Effector memory CD4-positive, alpha-beta T cell (primary cell): ENCODE measurements around the gene MTHFR.

Experiments
- DNase-seq, 3 donors: peaks; one replicate each; pipeline ENCODE4 v3.0.0-alpha.2; 2020
- H3K27ac ChIP-seq: 2 replicates; pipeline ENCODE4 v1.7.0; 2013; ENCODE audit warnings: mild to moderate bottlenecking, low read length, moderate library complexity; ENCODE audit not compliant: insufficient read depth, poor library complexity, severe bottlenecking
- H3K27me3 ChIP-seq: replicated peaks from 2 replicates; pipeline ENCODE4 v1.7.0; 2013; ENCODE audit warnings: mild to moderate bottlenecking, low read length; ENCODE audit not compliant: insufficient read depth, control insufficient read depth, poor library complexity, severe bottlenecking
- H3K36me3 ChIP-seq: 2 replicates; pipeline ENCODE4 v1.7.0; 2013; ENCODE audit warnings: mild to moderate bottlenecking, low read length, moderate library complexity; ENCODE audit not compliant: control insufficient read depth, insufficient read depth
- H3K4me1 ChIP-seq: 2 replicates; pipeline ENCODE4 v1.7.0; 2013; ENCODE audit warnings: low read length, mild to moderate bottlenecking; ENCODE audit not compliant: control insufficient read depth, insufficient read depth, poor library complexity, severe bottlenecking
- H3K4me3 ChIP-seq: 2 replicates; pipeline ENCODE4 v1.7.0; 2013; ENCODE audit warnings: low read length, low read depth, mild to moderate bottlenecking; ENCODE audit not compliant: insufficient read depth, poor library complexity, severe bottlenecking
- H3K9me3 ChIP-seq: 2 replicates; pipeline ENCODE4 v1.7.0; 2013; ENCODE audit warnings: mild to moderate bottlenecking, low read length, moderate library complexity; ENCODE audit not compliant: control insufficient read depth

The MTHFR gene

GRCh38 chr1:11769274-11769673 lies 36.5 kb downstream of the MTHFR start:
- Histone ChIP-seq H3K9me3 (no peaks in the 10 kb centered on the region), H3K4me3 (no peak overlapping the region), H3K27ac (no peak overlapping the region), H3K4me1 (no peaks in the 10 kb centered on the region), H3K27me3 (no peaks in the 10 kb centered on the region), H3K36me3 (no peaks in the 10 kb centered on the region)
- no peak for DNase-seq

GRCh38 chr1:11768821-11769220 lies 36.9 kb downstream of the MTHFR start:
- H3K4me3 ChIP-seq, result no peak overlapping the region
- H3K9me3 ChIP-seq, result no peaks in the 10 kb centered on the region
- no peak for DNase-seq
- no peaks in the 10 kb centered on the region for H3K36me3 ChIP-seq
- no peaks in the 10 kb centered on the region for H3K4me1 ChIP-seq
- H3K27me3 ChIP-seq, result no peaks in the 10 kb centered on the region
- H3K27ac ChIP-seq, result no peak overlapping the region

GRCh38 chr1:11767922-11768704 lies 37.7 kb downstream of the MTHFR start:
- Histone ChIP-seq H3K4me1 (no peaks in the 10 kb centered on the region), H3K36me3 (no peaks in the 10 kb centered on the region), H3K9me3 (no peaks in the 10 kb centered on the region), H3K27me3 (no peaks in the 10 kb centered on the region), H3K27ac (no peak overlapping the region), H3K4me3 (no peak overlapping the region)
- DNase-seq, result no peak

- no peaks in the 10 kb centered on the region for H3K27me3 ChIP-seq
- H3K36me3 ChIP-seq, result no peaks in the 10 kb centered on the region
- H3K4me1 ChIP-seq, result no peaks in the 10 kb centered on the region
- H3K9me3 ChIP-seq, result no peaks in the 10 kb centered on the region
- H3K4me3 ChIP-seq, result no peak overlapping the region
- no peak for DNase-seq
- no peak overlapping the region for H3K27ac ChIP-seq
Observed at GRCh38 chr1:11766429-11766776, 39.4 kb downstream of the MTHFR start.

- no peaks in the 10 kb centered on the region for H3K4me1 ChIP-seq
- H3K36me3 ChIP-seq, result no peaks in the 10 kb centered on the region
- no peaks in the 10 kb centered on the region for H3K27me3 ChIP-seq
- DNase-seq, result no peak
- H3K9me3 ChIP-seq, result no peaks in the 10 kb centered on the region
- H3K27ac ChIP-seq, result no peak overlapping the region
- H3K4me3 ChIP-seq, result no peak overlapping the region
Observed at GRCh38 chr1:11765661-11766428, 39.9 kb downstream of the MTHFR start.

GRCh38 chr1:11764519-11764918 lies 41.2 kb downstream of the MTHFR start:
- no peak for DNase-seq
- Histone ChIP-seq H3K36me3 (no peaks in the 10 kb centered on the region), H3K9me3 (no peaks in the 10 kb centered on the region), H3K4me1 (no peaks in the 10 kb centered on the region), H3K27me3 (no peaks in the 10 kb centered on the region), H3K4me3 (no peak overlapping the region), H3K27ac (no peak overlapping the region)

GRCh38 chr1:11764115-11764514 lies 41.6 kb downstream of the MTHFR start:
- no peaks in the 10 kb centered on the region for H3K36me3 ChIP-seq
- no peak overlapping the region for H3K4me3 ChIP-seq
- no peaks in the 10 kb centered on the region for H3K4me1 ChIP-seq
- no peak overlapping the region for H3K27ac ChIP-seq
- H3K27me3 ChIP-seq, result no peaks in the 10 kb centered on the region
- H3K9me3 ChIP-seq, result no peaks in the 10 kb centered on the region
- DNase-seq, result no peak

- no peak for DNase-seq
- Histone ChIP-seq H3K27me3 (no peaks in the 10 kb centered on the region), H3K4me3 (no peak within 1 kb of the TSS), H3K9me3 (no peaks in the 10 kb centered on the region), H3K4me1 (no peaks in the 10 kb centered on the region), H3K27ac (no peak within 1 kb of the TSS), H3K36me3 (no peaks in the 10 kb centered on the region)
Observed at GRCh38 chr1:11761988-11762406, 43.8 kb downstream of the MTHFR start, which contains the start of gene C1orf167. Gene C1orf167, plus strand, starts transcription at chr1:11762193. Its CDS starts 2,208 bp downstream, at chr1:11764401.

GRCh38 chr1:11761285-11761684 lies 44.5 kb downstream of the MTHFR start:
- Histone ChIP-seq H3K4me3 (no peak overlapping the region), H3K4me1 (no peaks in the 10 kb centered on the region), H3K27me3 (no peaks in the 10 kb centered on the region), H3K36me3 (no peaks in the 10 kb centered on the region), H3K27ac (no peak overlapping the region), H3K9me3 (no peaks in the 10 kb centered on the region)
- no peak for DNase-seq

- H3K27me3 ChIP-seq, result no peaks in the 10 kb centered on the region
- H3K4me1 ChIP-seq, result no peaks in the 10 kb centered on the region
- H3K4me3 ChIP-seq, result no peak overlapping the region
- H3K9me3 ChIP-seq, result no peaks in the 10 kb centered on the region
- DNase-seq, result no peak
- H3K27ac ChIP-seq, result no peak overlapping the region
- H3K36me3 ChIP-seq, result no peaks in the 10 kb centered on the region
Observed at GRCh38 chr1:11759791-11760190, 46.0 kb downstream of the MTHFR start.
